ENCODE measurements around the gene KRR1. TPM values are rescaled to one million over a fixed set of nuclear protein-coding genes. Genes with fewer than 3 reads are reported as not detected.
"Not testable (repeated sequence)": the region's sequence is repeated elsewhere in the genome, so short reads cannot be mapped to it uniquely, and the experiment has no call there.

KRR1 gene
- total RNA-seq, 2 donors from 2014 or later = 98.0 to 123 TPM

GRCh38 chr12:75480469-75480949 lies 30.9 kb downstream of the KRR1 start, which contains the start of gene GLIPR1:
Gene GLIPR1, plus strand, starts transcription at chr12:75480755. Its CDS starts 126 bp downstream, at chr12:75480881.
- H3K36me3 Mint-ChIP-seq (ENCODE audit: low read depth) = peaks cover 16% of the 10 kb centered on the region
- H3K4me3 Mint-ChIP-seq = peak within 1 kb of the TSS; percentile 77
- DNase-seq = peak; percentile 18 to 67 (median 49)
- peaks cover 59% of the 10 kb centered on the region for H3K4me1 Mint-ChIP-seq
- ATAC-seq = peak; percentile 79
- no peaks in the 10 kb centered on the region for H3K27me3 Mint-ChIP-seq
- no peaks in the 10 kb centered on the region for H3K9me3 ChIP-seq (ENCODE audit: control insufficient read depth, low read length, poor library complexity, severe bottlenecking)
- peak within 1 kb of the TSS; percentile 92 for H3K27ac Mint-ChIP-seq

DNA sequence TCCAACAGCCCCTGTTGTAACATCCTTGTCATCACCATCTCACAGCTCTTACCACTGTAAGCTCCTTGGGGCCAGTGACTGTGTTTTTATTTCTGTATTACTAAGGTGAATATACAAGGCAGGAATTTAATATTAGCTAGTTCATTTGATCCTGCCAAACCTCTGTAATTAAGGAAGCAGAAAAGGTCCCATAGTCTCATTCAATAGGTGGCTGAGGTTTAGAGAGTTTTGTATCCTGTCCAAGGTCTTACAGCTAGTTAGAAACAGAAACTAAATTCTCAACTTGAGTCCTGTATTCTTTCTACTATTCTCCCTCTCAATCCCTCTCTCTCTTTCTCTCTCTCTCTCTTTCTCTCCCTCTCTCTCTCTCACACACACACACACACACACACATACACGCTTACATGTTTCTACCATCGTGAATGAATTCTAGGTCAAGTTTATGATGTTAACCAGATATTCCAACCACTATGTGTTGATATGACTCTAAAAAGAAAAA lies 31.4 kb downstream of the KRR1 start:
- Mint-ChIP-seq H3K27me3 (no peaks in the 10 kb centered on the region), H3K27ac (peak overlapping the region; percentile 92), H3K36me3 (ENCODE audit: low read depth) (peaks cover 13% of the 10 kb centered on the region), H3K4me3 (peak overlapping the region; percentile 77), H3K4me1 (peaks cover 56% of the 10 kb centered on the region)
- DNase-seq = no peak
- no peaks in the 10 kb centered on the region for H3K9me3 ChIP-seq (ENCODE audit: control insufficient read depth, low read length, poor library complexity, severe bottlenecking)
- peak; percentile 27 for ATAC-seq

- Mint-ChIP-seq H3K4me1 (peaks cover 40% of the 10 kb centered on the region), H3K36me3 (ENCODE audit: low read depth) (peaks cover 8% of the 10 kb centered on the region), H3K27me3 (no peaks in the 10 kb centered on the region), H3K27ac (peak overlapping the region; percentile 92), H3K4me3 (peak overlapping the region; percentile 77)
- DNase-seq = no peak
- ATAC-seq = peak; percentile 67
- no peaks in the 10 kb centered on the region for H3K9me3 ChIP-seq (ENCODE audit: control insufficient read depth, low read length, poor library complexity, severe bottlenecking)
These were observed 33.2 kb downstream of the KRR1 start for GRCh38 chr12:75478116-75478794.

- Mint-ChIP-seq H3K4me1 (peaks cover 31% of the 10 kb centered on the region), H3K27me3 (no peaks in the 10 kb centered on the region), H3K27ac (peak overlapping the region; percentile 92), H3K36me3 (ENCODE audit: low read depth) (peaks cover 7% of the 10 kb centered on the region), H3K4me3 (no peak overlapping the region)
- ATAC-seq = no peak
- no peak for DNase-seq
- H3K9me3 ChIP-seq (ENCODE audit: control insufficient read depth, low read length, poor library complexity, severe bottlenecking) = no peaks in the 10 kb centered on the region
These were observed 34.3 kb downstream of the KRR1 start for GRCh38 chr12:75477137-75477536.

- no peaks in the 10 kb centered on the region for H3K9me3 ChIP-seq (ENCODE audit: control insufficient read depth, low read length, poor library complexity, severe bottlenecking)
- Mint-ChIP-seq H3K27ac (peak overlapping the region; percentile 92), H3K36me3 (ENCODE audit: low read depth) (peaks cover 2% of the 10 kb centered on the region), H3K27me3 (peaks cover 1% of the 10 kb centered on the region), H3K4me3 (no peak overlapping the region), H3K4me1 (peaks cover 22% of the 10 kb centered on the region)
- DNase-seq (no peak), ATAC-seq (no peak)
These were observed 35.3 kb downstream of the KRR1 start for GRCh38 chr12:75476071-75476470.

DNA sequence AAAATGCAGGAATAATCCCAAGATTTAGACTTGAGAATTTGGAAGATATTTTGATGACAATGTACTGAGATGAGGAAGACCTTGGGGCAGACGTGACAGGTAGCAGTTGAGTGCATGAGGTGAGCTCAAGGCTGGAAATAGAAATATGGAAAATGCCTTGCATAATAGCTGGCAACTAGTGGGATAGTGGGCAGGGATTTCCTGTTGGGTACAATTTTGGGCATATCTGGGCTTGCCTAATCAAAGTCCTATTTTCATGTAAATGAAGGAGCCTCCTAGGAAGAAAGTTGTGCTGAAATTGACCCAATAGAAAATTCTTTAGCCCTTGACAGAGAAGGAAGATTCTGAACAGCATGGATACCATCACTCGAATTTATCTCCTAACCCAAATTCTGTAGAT lies 37.3 kb downstream of the KRR1 start:
- Mint-ChIP-seq H3K4me3 (no peak overlapping the region), H3K27me3 (peaks cover 5% of the 10 kb centered on the region), H3K27ac (no peak overlapping the region), H3K4me1 (peaks cover 12% of the 10 kb centered on the region), H3K36me3 (ENCODE audit: low read depth) (no peaks in the 10 kb centered on the region)
- no peak for DNase-seq
- H3K9me3 ChIP-seq (ENCODE audit: control insufficient read depth, low read length, poor library complexity, severe bottlenecking) = no peaks in the 10 kb centered on the region
- no peak for ATAC-seq

DNA sequence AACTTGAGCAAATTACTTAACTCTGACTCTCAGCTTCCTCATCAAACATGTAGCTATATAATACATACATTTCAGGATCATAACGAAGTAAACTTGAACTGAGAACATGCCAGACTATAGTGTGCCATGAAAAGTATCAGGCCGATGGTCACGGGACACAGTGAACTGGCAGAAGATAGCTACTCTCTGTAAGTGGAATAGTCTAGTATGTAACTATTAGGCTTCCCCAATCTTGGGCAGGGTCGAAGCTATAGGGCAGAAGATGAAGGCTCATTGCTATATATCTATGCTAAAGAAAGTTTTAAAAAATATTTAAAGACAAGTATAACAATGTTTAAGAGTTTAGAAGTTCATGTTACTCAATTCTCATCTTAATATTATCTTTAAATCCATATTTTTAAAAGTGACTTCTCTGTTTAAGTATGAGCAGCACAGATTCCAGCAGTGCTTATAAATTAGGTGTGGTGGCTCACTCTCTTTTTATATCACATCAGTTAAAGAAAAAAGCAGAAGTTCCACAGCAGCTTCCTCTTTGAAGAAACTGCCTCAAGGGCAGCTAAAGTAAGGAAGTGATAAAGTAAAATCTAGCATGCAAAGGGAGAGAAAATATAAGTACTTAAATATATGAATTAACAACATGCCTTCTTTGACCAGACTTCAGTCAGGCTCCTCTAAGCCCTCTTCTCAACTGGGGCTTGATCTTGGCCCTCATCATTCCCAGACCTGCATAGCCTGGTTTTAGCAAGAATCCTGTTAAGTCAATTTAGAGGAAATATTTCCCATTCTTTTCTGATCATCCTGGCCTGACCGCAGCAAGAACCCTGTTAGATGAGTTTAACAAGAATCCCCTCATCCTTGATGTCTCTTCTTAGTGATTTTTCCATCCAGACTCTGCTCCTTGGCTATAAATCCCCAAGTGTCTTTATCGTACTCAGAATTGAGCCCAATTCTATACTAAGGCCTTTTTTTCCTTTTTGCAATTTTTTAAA lies 39.2 kb downstream of the KRR1 start:
- Mint-ChIP-seq H3K4me3 (no peak overlapping the region), H3K27ac (no peak overlapping the region), H3K36me3 (ENCODE audit: low read depth) (no peaks in the 10 kb centered on the region), H3K4me1 (peaks cover 8% of the 10 kb centered on the region), H3K27me3 (peaks cover 5% of the 10 kb centered on the region)
- ATAC-seq (peak; percentile 62), DNase-seq (no peak)
- H3K9me3 ChIP-seq (ENCODE audit: control insufficient read depth, low read length, poor library complexity, severe bottlenecking) = no peaks in the 10 kb centered on the region

- peak overlapping the region; percentile 58 for H3K4me3 Mint-ChIP-seq
- no peaks in the 10 kb centered on the region for H3K9me3 ChIP-seq (ENCODE audit: control insufficient read depth, low read length, poor library complexity, severe bottlenecking)
- H3K27me3 Mint-ChIP-seq = no peaks in the 10 kb centered on the region
- peak overlapping the region; percentile 32 for H3K27ac Mint-ChIP-seq
- H3K36me3 Mint-ChIP-seq (ENCODE audit: low read depth) = no peaks in the 10 kb centered on the region
- H3K4me1 Mint-ChIP-seq = peaks cover 31% of the 10 kb centered on the region
- DNase-seq (no peak), ATAC-seq (no peak)
These were observed 51.2 kb downstream of the KRR1 start for GRCh38 chr12:75460204-75460603.

DNA sequence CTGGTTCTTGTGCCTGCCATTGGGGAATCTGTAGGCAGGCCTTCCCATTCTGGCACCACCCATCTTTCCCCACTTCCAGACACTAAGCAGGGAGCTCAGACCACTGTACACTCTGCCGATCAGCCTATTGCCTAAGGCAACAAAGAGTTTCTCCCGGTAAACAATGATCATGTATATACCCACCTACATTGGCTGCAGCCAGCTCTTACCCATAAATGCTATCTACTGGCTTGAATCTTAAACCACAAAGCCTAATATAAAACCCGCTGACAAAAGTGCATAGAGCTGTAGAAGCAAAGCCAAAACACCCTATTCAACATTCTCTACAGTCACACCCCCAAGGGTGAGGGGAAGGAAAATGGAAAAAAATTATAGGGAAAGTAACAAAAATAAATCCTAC lies 51.7 kb downstream of the KRR1 start:
- Mint-ChIP-seq H3K27ac (peak overlapping the region; percentile 32), H3K36me3 (ENCODE audit: low read depth) (peaks cover 2% of the 10 kb centered on the region), H3K4me1 (peaks cover 31% of the 10 kb centered on the region), H3K27me3 (no peaks in the 10 kb centered on the region), H3K4me3 (peak overlapping the region; percentile 58)
- peak; percentile 30 for ATAC-seq
- DNase-seq = no peak
- H3K9me3 ChIP-seq (ENCODE audit: control insufficient read depth, low read length, poor library complexity, severe bottlenecking) = no peaks in the 10 kb centered on the region

- H3K4me1 Mint-ChIP-seq = peaks cover 31% of the 10 kb centered on the region
- not testable (repeated sequence) for H3K9me3 ChIP-seq (ENCODE audit: control insufficient read depth, low read length, poor library complexity, severe bottlenecking); ATAC-seq; H3K36me3 Mint-ChIP-seq (ENCODE audit: low read depth); H3K27me3 Mint-ChIP-seq; DNase-seq
- peak overlapping the region; percentile 26 for H3K4me3 Mint-ChIP-seq
- peak overlapping the region; percentile 89 for H3K27ac Mint-ChIP-seq
These were observed 53.5 kb downstream of the KRR1 start for GRCh38 chr12:75457866-75458265.

- H3K4me3 Mint-ChIP-seq = no peak overlapping the region
- peak; percentile 50 for ATAC-seq
- H3K4me1 Mint-ChIP-seq = peaks cover 30% of the 10 kb centered on the region
- peak overlapping the region; percentile 89 for H3K27ac Mint-ChIP-seq
- no peaks in the 10 kb centered on the region for H3K27me3 Mint-ChIP-seq
- peaks cover 2% of the 10 kb centered on the region for H3K36me3 Mint-ChIP-seq (ENCODE audit: low read depth)
- H3K9me3 ChIP-seq (ENCODE audit: control insufficient read depth, low read length, poor library complexity, severe bottlenecking) = no peaks in the 10 kb centered on the region
- DNase-seq = no peak
These were observed 54.2 kb downstream of the KRR1 start for GRCh38 chr12:75457191-75457590.

- ATAC-seq = no peak
- H3K4me1 Mint-ChIP-seq = peaks cover 29% of the 10 kb centered on the region
- no peak for DNase-seq
- H3K27ac Mint-ChIP-seq = peak overlapping the region; percentile 62
- H3K27me3 Mint-ChIP-seq = no peaks in the 10 kb centered on the region
- peaks cover 2% of the 10 kb centered on the region for H3K36me3 Mint-ChIP-seq (ENCODE audit: low read depth)
- no peaks in the 10 kb centered on the region for H3K9me3 ChIP-seq (ENCODE audit: control insufficient read depth, low read length, poor library complexity, severe bottlenecking)
- H3K4me3 Mint-ChIP-seq = no peak overlapping the region
These were observed 55.6 kb downstream of the KRR1 start for GRCh38 chr12:75455839-75456238.

All from T-helper 17 cell (primary cell).